Gastrocnemius medialis (tissue), 4 donors: ENCODE results near the gene TM2D3.

Source experiments
- POLR2A ChIP-seq, 2 donors: fragments of 450-650 bp; IDR thresholded peaks; one replicate each; pipeline ENCODE4 v1.6.1; 2017; ENCODE audit warnings: antibody characterized with exemption in 2 of 2, mild to moderate bottlenecking in 2 of 2, moderate library complexity in 2 of 2
- TF ChIP-seq, protein P1 (sequence below), 5 experiments: fragments of 450-650 bp in 3 of 5; fragments of 200-600 bp in 2 of 5; sonication (generic) in 2 of 5; IDR thresholded peaks in 4 of 5; conservative IDR thresholded peaks in 1 of 5; 1 replicate in 4 of 5; 2 replicates in 1 of 5; pipeline ENCODE4 v1.5.1; 2016 to 2019; ENCODE audit warnings: antibody characterized with exemption in 5 of 5, mild to moderate bottlenecking in 3 of 5, moderate library complexity in 3 of 5

DNA sequence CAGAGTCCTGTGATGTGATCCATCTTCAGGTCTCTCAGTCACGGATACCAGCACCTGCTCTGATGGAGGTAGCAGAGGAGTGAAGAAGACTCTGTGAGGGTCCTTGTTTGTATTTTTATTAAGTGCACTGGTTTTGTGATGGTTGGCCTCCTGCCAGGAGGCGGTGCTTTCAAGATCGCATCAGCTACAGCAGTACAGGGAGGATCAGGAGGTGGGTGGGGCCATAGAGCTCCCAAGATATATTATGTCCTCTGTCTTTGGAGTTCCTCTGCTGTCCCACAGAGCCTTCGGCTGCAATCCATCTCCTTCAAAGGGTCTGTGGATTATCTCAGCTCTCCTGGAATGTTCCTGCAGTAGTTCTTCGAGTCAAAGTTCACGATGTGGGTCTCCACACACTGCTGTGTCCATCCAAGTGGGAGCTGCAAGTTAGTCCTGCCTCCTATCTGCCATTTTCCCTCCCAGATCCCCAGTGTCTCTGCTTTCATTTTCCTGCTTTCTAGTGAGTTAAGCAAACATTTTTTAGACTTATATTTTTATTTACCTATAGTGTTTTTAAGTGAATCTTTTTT is 54.7 kb downstream of the TM2D3 start:
- TF ChIP-seq, protein P1, sequence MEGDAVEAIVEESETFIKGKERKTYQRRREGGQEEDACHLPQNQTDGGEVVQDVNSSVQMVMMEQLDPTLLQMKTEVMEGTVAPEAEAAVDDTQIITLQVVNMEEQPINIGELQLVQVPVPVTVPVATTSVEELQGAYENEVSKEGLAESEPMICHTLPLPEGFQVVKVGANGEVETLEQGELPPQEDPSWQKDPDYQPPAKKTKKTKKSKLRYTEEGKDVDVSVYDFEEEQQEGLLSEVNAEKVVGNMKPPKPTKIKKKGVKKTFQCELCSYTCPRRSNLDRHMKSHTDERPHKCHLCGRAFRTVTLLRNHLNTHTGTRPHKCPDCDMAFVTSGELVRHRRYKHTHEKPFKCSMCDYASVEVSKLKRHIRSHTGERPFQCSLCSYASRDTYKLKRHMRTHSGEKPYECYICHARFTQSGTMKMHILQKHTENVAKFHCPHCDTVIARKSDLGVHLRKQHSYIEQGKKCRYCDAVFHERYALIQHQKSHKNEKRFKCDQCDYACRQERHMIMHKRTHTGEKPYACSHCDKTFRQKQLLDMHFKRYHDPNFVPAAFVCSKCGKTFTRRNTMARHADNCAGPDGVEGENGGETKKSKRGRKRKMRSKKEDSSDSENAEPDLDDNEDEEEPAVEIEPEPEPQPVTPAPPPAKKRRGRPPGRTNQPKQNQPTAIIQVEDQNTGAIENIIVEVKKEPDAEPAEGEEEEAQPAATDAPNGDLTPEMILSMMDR (IDR thresholded peaks at IDR 0.05 in 4 of 5, conservative IDR thresholded peaks at IDR 0.05 in 1 of 5) = no peak
- no peak for TF ChIP-seq POLR2A (IDR thresholded peaks at IDR 0.05)
